ENCODE data around the gene SYCP2L.
"Not testable (repeated sequence)": the region's sequence is repeated elsewhere in the genome, so short reads cannot be mapped to it uniquely, and the experiment has no call there.

Gene SYCP2L

DNA sequence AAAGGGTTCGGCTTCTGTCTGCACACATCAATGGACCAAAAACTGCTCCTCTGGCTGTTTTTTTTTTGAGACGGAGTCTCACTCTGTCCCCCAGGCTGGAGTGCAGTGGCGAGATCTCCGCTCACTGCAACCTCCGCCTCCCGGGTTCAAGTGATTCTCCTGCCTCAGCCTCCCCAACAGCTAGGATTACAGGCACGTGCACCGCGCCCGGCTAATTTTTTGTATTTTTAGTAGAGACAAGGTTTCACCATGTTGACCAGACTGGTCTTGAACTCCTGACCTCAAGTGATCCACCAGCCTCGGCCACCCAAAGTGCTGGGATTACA lies 524 bp upstream of the SYCP2L start:
- not testable (repeated sequence) for H3K36me3 Mint-ChIP-seq, H3K4me3 Mint-ChIP-seq
- H3K27me3 Mint-ChIP-seq: peaks cover 82% of the 10 kb centered on the region

DNA sequence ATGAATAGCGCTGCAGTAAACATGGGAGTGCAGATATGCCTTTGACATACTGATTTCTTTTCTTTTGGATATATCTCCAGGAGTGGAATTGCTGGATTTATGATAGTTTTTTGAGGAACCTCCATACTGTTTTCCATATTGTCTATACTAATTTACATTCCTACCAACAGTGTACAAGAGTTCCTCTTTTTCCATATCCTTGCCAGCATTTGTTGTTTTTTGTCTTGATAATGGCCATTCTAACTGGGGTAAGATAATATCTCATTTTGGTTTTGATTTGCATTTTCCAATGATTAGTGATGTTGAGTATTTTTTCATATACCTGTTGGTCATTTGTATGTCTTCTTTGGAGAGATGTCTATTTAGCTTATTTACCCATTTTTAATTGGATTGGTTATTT lies 3.3 kb downstream of the SYCP2L start:
- Mint-ChIP-seq H3K4me3 (no peak overlapping the region), H3K36me3 (no peaks in the 10 kb centered on the region), H3K9me3 (no peaks in the 10 kb centered on the region), H3K27ac (no peak overlapping the region), H3K27me3 (peaks cover 47% of the 10 kb centered on the region), H3K4me1 (peaks cover 6% of the 10 kb centered on the region)
- CTCF ChIA-PET: no interaction called here
- no peak for DNase-seq

More for the DNA sequence above, 524 bp upstream of the SYCP2L start:
- H3K4me1 Mint-ChIP-seq, CTCF ChIA-PET, H3K27ac Mint-ChIP-seq, DNase-seq, H3K9me3 Mint-ChIP-seq: not testable (repeated sequence)

GRCh38 chr6:10891960-10892359 lies 5.1 kb downstream of the SYCP2L start:
- CTCF ChIA-PET: no interaction called here
- H3K9me3 Mint-ChIP-seq: no peaks in the 10 kb centered on the region
- peaks cover 4% of the 10 kb centered on the region for H3K4me1 Mint-ChIP-seq
- no peak overlapping the region for H3K27ac Mint-ChIP-seq
- H3K36me3 Mint-ChIP-seq: no peaks in the 10 kb centered on the region
- H3K4me3 Mint-ChIP-seq: no peak overlapping the region
- DNase-seq: no peak
- peaks cover 32% of the 10 kb centered on the region for H3K27me3 Mint-ChIP-seq

- H3K4me3 Mint-ChIP-seq: no peak overlapping the region
- H3K27ac Mint-ChIP-seq: no peak overlapping the region
- peaks cover 4% of the 10 kb centered on the region for H3K27me3 Mint-ChIP-seq
- H3K9me3 Mint-ChIP-seq: no peaks in the 10 kb centered on the region
- CTCF ChIA-PET: no interaction called here
- H3K36me3 Mint-ChIP-seq: no peaks in the 10 kb centered on the region
- no peaks in the 10 kb centered on the region for H3K4me1 Mint-ChIP-seq
- no peak for DNase-seq
These were observed 8.1 kb downstream of the SYCP2L start for GRCh38 chr6:10894958-10895357.

DNA sequence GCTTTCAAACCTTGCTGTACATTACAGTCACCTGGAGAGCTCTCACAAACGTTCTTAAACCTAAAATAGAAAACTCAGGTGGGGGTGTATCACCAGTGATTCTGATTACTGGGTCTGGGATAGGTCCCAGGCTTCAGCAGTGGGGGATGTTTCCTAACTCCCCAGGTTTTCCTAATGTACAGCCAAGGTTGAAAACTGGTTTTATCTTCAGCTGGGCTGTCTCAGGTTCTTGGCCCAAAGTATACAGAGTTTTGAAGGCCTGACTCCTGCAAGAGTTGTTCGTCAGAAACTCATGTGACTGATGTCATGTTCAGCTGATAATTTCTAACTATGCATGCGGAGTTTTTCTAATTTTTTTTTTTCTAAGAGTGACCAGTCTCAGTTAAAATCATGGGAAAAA lies 9.8 kb downstream of the SYCP2L start:
- no peak for DNase-seq
- H3K4me1 Mint-ChIP-seq: peaks cover 5% of the 10 kb centered on the region
- CTCF ChIA-PET: no interaction called here
- H3K9me3 Mint-ChIP-seq: no peaks in the 10 kb centered on the region
- no peak overlapping the region for H3K27ac Mint-ChIP-seq
- H3K4me3 Mint-ChIP-seq: no peak overlapping the region
- peaks cover 3% of the 10 kb centered on the region for H3K27me3 Mint-ChIP-seq
- H3K36me3 Mint-ChIP-seq: no peaks in the 10 kb centered on the region

GRCh38 chr6:10901770-10902169 lies 14.9 kb downstream of the SYCP2L start:
- H3K4me3 Mint-ChIP-seq: no peak overlapping the region
- H3K27me3 Mint-ChIP-seq: no peaks in the 10 kb centered on the region
- H3K9me3 Mint-ChIP-seq: no peaks in the 10 kb centered on the region
- H3K4me1 Mint-ChIP-seq: peaks cover 11% of the 10 kb centered on the region
- no peak overlapping the region for H3K27ac Mint-ChIP-seq
- CTCF ChIA-PET: no interaction called here
- DNase-seq: no peak
- no peaks in the 10 kb centered on the region for H3K36me3 Mint-ChIP-seq

DNA sequence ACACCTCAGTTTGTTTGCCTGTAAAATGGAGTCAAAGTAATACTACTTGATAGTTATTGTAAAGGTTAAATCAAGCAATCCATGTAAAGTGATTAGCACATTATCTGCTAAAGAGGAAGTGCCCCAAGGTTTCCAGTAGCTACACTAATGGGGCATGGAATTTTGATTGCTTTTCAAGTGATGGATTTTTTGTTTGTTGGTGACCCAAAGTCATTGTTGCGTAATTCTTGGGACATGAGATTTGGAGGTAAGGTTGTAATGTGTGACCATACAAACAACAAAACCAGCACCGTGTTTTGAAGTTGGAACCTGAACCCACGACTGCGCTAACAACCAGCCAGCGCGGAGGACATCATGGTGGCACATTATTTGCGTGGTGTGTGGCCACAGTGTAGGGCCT lies 17.2 kb downstream of the SYCP2L start:
- no peak overlapping the region for H3K27ac Mint-ChIP-seq

DNA sequence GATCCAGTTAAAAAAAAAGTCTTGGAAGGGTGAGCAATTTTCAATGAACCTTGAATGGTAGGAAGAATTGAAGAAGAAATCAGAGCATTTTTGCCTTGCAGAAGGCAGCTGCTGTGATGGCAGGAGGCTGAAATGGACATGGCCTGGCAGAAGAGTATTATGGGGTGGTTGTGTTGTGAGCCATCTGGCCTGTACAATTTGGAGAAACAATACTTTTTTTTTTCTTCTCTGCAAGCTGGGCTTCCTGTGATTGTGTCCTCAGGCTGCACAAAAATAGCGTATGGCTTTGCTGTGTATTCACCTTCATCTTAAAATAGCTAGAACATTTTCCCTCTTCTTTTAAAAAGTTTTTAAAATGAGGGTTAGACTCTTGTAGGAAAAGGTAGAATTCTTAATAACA lies 21.4 kb downstream of the SYCP2L start:
- no peaks in the 10 kb centered on the region for H3K36me3 Mint-ChIP-seq
- H3K27me3 Mint-ChIP-seq: peaks cover 8% of the 10 kb centered on the region
- H3K4me1 Mint-ChIP-seq: no peaks in the 10 kb centered on the region
- CTCF ChIA-PET: no interaction called here
- H3K27ac Mint-ChIP-seq: no peak overlapping the region
- no peak for DNase-seq
- H3K4me3 Mint-ChIP-seq: no peak overlapping the region
- no peaks in the 10 kb centered on the region for H3K9me3 Mint-ChIP-seq

More for the DNA sequence above, 17.2 kb downstream of the SYCP2L start:
- H3K4me3 Mint-ChIP-seq: no peak overlapping the region
- H3K36me3 Mint-ChIP-seq: no peaks in the 10 kb centered on the region
- CTCF ChIA-PET: no interaction called here
- peaks cover 4% of the 10 kb centered on the region for H3K27me3 Mint-ChIP-seq
- no peak for DNase-seq
- H3K4me1 Mint-ChIP-seq: peaks cover 11% of the 10 kb centered on the region
- no peaks in the 10 kb centered on the region for H3K9me3 Mint-ChIP-seq

GRCh38 chr6:10919520-10919919 lies 32.7 kb downstream of the SYCP2L start:
- CTCF ChIA-PET, H3K36me3 Mint-ChIP-seq, H3K9me3 Mint-ChIP-seq, H3K27ac Mint-ChIP-seq, DNase-seq, H3K4me3 Mint-ChIP-seq, H3K27me3 Mint-ChIP-seq, H3K4me1 Mint-ChIP-seq: not testable (repeated sequence)

GRCh38 chr6:10933126-10933525 lies 46.3 kb downstream of the SYCP2L start:
- peaks cover 3% of the 10 kb centered on the region for H3K27me3 Mint-ChIP-seq
- no peak overlapping the region for H3K4me3 Mint-ChIP-seq
- no peak overlapping the region for H3K27ac Mint-ChIP-seq
- no peaks in the 10 kb centered on the region for H3K4me1 Mint-ChIP-seq
- DNase-seq: no peak
- CTCF ChIA-PET: no interaction called here
- H3K36me3 Mint-ChIP-seq: no peaks in the 10 kb centered on the region
- H3K9me3 Mint-ChIP-seq: no peaks in the 10 kb centered on the region

- no peaks in the 10 kb centered on the region for H3K9me3 Mint-ChIP-seq
- peaks cover 6% of the 10 kb centered on the region for H3K27me3 Mint-ChIP-seq
- no peak overlapping the region for H3K27ac Mint-ChIP-seq
- DNase-seq: no peak
- H3K36me3 Mint-ChIP-seq: no peaks in the 10 kb centered on the region
- CTCF ChIA-PET: interaction anchor here (1.5 kb wide), 1 partner anchor 15 kb away, joined by 3 read pairs; no protein-coding TSS in a partner anchor
- H3K4me1 Mint-ChIP-seq: no peaks in the 10 kb centered on the region
- no peak overlapping the region for H3K4me3 Mint-ChIP-seq
These were observed 53.0 kb downstream of the SYCP2L start for GRCh38 chr6:10939840-10940239.

DNA sequence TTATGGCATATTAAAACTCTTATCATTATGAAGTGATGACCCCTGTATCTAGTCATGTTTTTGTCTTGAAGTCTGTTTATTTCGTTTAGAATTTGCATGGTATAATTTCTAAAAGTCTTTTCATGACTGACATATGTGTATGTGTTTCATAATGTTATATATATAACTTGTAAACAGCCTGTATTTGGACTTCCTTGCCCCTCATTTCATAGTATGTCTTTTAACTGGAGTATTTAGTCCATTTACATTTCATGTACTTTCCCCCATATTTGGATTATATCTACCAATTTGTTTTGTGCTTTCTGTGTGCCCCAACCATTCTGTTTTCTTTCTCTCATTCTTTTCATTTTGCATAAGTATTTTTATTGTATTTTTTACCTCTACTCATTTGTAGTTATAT lies 59.0 kb downstream of the SYCP2L start:
- CTCF ChIA-PET: no interaction called here
- Mint-ChIP-seq H3K4me1 (no peaks in the 10 kb centered on the region), H3K27me3 (peaks cover 6% of the 10 kb centered on the region), H3K9me3 (no peaks in the 10 kb centered on the region), H3K27ac (no peak overlapping the region), H3K4me3 (no peak overlapping the region), H3K36me3 (no peaks in the 10 kb centered on the region)
- DNase-seq: no peak

DNA sequence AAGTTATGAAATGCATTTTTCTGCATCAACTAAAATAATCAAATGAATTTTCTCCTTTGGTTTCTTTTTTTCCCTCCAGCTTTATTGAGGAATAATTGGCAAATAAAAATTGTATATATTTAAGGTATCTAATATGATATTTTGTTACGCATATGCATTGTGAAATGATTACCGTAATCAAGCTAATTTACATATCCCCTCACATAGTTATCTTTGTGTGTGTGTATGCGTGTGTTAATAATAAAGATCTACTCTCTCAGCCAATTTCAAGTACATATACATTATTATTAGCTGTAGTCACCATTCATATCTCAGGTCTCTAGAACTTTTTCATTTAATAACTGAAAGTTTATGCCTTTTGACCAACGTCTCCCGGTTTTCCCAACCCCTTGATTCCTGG lies 61.1 kb downstream of the SYCP2L start:
- Mint-ChIP-seq H3K36me3 (no peaks in the 10 kb centered on the region), H3K4me3 (no peak overlapping the region), H3K27ac (no peak overlapping the region), H3K4me1 (no peaks in the 10 kb centered on the region), H3K27me3 (peaks cover 15% of the 10 kb centered on the region), H3K9me3 (no peaks in the 10 kb centered on the region)
- CTCF ChIA-PET: no interaction called here
- no peak for DNase-seq

DNA sequence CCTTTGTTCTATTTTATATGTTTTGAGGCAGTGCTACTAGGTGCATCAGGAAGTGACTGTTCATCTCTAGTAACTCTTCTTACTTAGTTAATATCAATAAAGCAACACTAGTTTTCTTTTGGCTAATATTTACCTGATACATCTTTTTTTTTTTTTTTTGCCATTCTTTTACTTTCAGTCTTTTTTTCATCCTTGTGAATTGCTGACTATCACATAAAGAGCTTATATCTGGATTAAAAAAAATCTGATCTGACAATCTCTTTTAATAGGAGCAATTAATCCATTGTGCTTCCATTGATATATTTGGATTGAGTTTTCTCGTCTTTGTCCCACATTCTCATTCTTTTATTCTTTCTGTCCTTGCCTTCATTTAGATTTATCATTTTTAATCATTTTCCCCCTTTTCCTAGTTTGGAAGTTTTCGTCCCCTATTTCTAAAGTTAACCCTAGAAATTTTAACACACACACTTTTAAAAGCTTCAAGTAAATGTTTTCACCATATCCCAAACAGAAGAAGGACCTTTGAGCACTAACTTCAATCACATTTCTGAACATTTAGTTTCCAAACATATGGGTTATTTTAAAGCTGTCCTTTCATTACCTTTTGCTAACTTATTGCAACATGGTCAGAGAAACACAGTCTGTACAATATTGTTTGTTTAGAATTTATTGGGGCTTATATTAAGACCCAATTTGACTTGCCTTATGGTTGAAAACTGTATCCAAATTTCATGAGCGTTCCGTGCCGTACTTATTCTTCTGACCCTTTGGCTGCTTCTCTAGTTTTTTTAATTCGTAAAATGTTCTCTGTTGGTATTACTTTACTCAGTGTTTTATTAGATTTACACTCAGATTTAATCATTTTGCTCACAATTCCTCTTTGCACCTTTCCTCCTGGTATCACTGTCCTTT lies 63.0 kb downstream of the SYCP2L start:
- CTCF ChIA-PET: interaction anchor here (1.1 to 2.2 kb wide), 2 partner anchors 21 to 120 kb away, joined by 3 to 7 read pairs; no protein-coding TSS in a partner anchor
- Mint-ChIP-seq H3K9me3 (no peaks in the 10 kb centered on the region), H3K4me3 (no peak overlapping the region), H3K36me3 (no peaks in the 10 kb centered on the region), H3K27ac (no peak overlapping the region), H3K4me1 (no peaks in the 10 kb centered on the region), H3K27me3 (peaks cover 15% of the 10 kb centered on the region)
- no peak for DNase-seq

GRCh38 chr6:10951675-10952282 lies 64.9 kb downstream of the SYCP2L start:
- DNase-seq: no peak
- Mint-ChIP-seq H3K4me3 (no peak overlapping the region), H3K36me3 (no peaks in the 10 kb centered on the region), H3K4me1 (no peaks in the 10 kb centered on the region), H3K27ac (no peak overlapping the region), H3K9me3 (no peaks in the 10 kb centered on the region), H3K27me3 (peaks cover 15% of the 10 kb centered on the region)
- CTCF ChIA-PET: interaction anchor here (2.2 kb wide), 1 partner anchor 118 kb away, joined by 7 read pairs; no protein-coding TSS in a partner anchor
